Erythroblast (primary cell): ENCODE measurements around the gene ANHX.

Experiments
- GATA1 ChIP-seq: IDR thresholded peaks from 2 replicates; pipeline ENCODE4 v1.6.1; 2011; ENCODE audit warnings: low read depth, mild to moderate bottlenecking, control low read depth, low read length, moderate library complexity
- POLR2A ChIP-seq: IDR thresholded peaks from 2 replicates; pipeline ENCODE4 v1.6.1; 2011; ENCODE audit warnings: mild to moderate bottlenecking, low read length

- TF ChIP-seq POLR2A (no peak), GATA1 (no peak)
Observed at GRCh38 chr12:133236144-133236543, 467 bp upstream of the ANHX start.
